B cell (primary cell): ENCODE results near the gene PDE4DIP. TPM values are rescaled to one million over a fixed set of nuclear protein-coding genes. Genes with fewer than 3 reads are reported as not detected.
A peak's percentile ranks its signal among the peaks of the same experiment; 100 is the strongest.
"Not testable (repeated sequence)": the region's sequence is repeated elsewhere in the genome, so short reads cannot be mapped to it uniquely, and the experiment has no call there.

Source experiments
- ATAC-seq: fragments of 200-7000 bp; cut with Tn5 transposase; one replicate; pipeline ENCODE4 v1.10.0; 2021; ENCODE audit warnings: low read depth, mild to moderate bottlenecking, moderate number of reproducible peaks, moderate library complexity
- CTCF ChIA-PET: fragments of 350-600 bp; sonication (Branson Sonifier 250); formaldehyde crosslinking; loops from one replicate; lab custom pipeline; 2021; ENCODE audit warnings: antibody characterized with exemption, inconsistent platforms; lab: Charles Lee
- POLR2A ChIA-PET: fragments of 350-600 bp; sonication (Branson Sonifier 250); formaldehyde crosslinking; loops from one replicate; lab custom pipeline; 2021; ENCODE audit warnings: antibody characterized with exemption; lab: Charles Lee
- DNase-seq: peaks from one replicate; pipeline ENCODE4 v3.0.0; 2013
- H2AFZ ChIP-seq: 2 replicates; pipeline ENCODE4 v1.6.1; 2012; ENCODE audit warnings: mild to moderate bottlenecking, low read depth, low read length; ENCODE audit not compliant: insufficient read depth, poor library complexity, severe bottlenecking
- H3K27ac ChIP-seq, 2 donors: 1 replicate in 1 of 2; 2 replicates in 1 of 2; pipeline ENCODE4 v1.5.1; 2012 to 2013; ENCODE audit warnings: low read length in 2 of 2, mild to moderate bottlenecking in 2 of 2, moderate library complexity in 1 of 2
- H3K27me3 ChIP-seq, 4 experiments: fragments of 200-600 bp in 1 of 4; sonication (generic) in 1 of 4; replicated peaks in 1 of 4; 1 replicate in 2 of 4; 2 replicates in 2 of 4; pipeline versions ENCODE4 v1.6.1 to v1.7.0; 2013 to 2016; ENCODE audit warnings: low read length in 3 of 4, mild to moderate bottlenecking in 2 of 4, mixed read lengths in 1 of 4, moderate library complexity in 1 of 4; ENCODE audit not compliant: insufficient read depth in 4 of 4, control insufficient read depth in 3 of 4; ENCODE audit errors: control extremely low read depth in 1 of 4
- H3K36me3 ChIP-seq, 2 experiments: replicated peaks in 1 of 2; 1 replicate in 1 of 2; 2 replicates in 1 of 2; pipeline versions ENCODE4 v1.6.1 to v1.7.1; 2013; ENCODE audit warnings: low read length in 1 of 2; ENCODE audit not compliant: insufficient read depth in 2 of 2, control insufficient read depth in 1 of 2; ENCODE audit errors: control extremely low read depth in 1 of 2, extremely low read depth in 1 of 2
- H3K4me1 ChIP-seq, 2 donors: fragments of 200-600 bp in 1 of 2; sonication (generic) in 1 of 2; 1 replicate in 1 of 2; 2 replicates in 1 of 2; pipeline versions ENCODE4 v1.5.1 to v1.6.1; 2013 to 2017; ENCODE audit warnings: low read length in 2 of 2; ENCODE audit not compliant: control insufficient read depth in 2 of 2, insufficient read depth in 2 of 2
- H3K4me2 ChIP-seq: replicated peaks from 2 replicates; pipeline ENCODE3; 2012; ENCODE audit warnings: mild to moderate bottlenecking, low read depth, low read length; ENCODE audit not compliant: poor library complexity, severe bottlenecking
- H3K4me3 ChIP-seq, 5 experiments: fragments of 200-600 bp in 1 of 5; sonication (generic) in 1 of 5; 1 replicate in 3 of 5; 2 replicates in 2 of 5; pipeline versions ENCODE4 v1.5.1 to v1.7.0; 2011 to 2016; ENCODE audit warnings: low read length in 4 of 5, mild to moderate bottlenecking in 4 of 5, low read depth in 2 of 5, control low read depth in 1 of 5, moderate library complexity in 1 of 5; ENCODE audit not compliant: insufficient read depth in 1 of 5; ENCODE audit errors: control extremely low read depth in 1 of 5, extremely low read depth in 1 of 5
- H3K79me2 ChIP-seq: fragments of 200-600 bp; sonication (generic); one replicate; pipeline ENCODE4 v1.6.0; 2016; ENCODE audit warnings: low read length; ENCODE audit not compliant: control insufficient read depth, insufficient read depth
- H3K9ac ChIP-seq: fragments of 200-600 bp; sonication (generic); 2 replicates; pipeline ENCODE4 v1.6.1; 2017; ENCODE audit warnings: mild to moderate bottlenecking, low read length, moderate library complexity
- H3K9me3 ChIP-seq, 3 donors: one replicate each; pipeline versions ENCODE4 v1.6.1 to v1.7.1; 2013; ENCODE audit warnings: low read length in 2 of 3; ENCODE audit not compliant: control insufficient read depth in 2 of 3, insufficient read depth in 1 of 3; ENCODE audit errors: control extremely low read depth in 1 of 3
- H4K20me1 ChIP-seq: 2 replicates; pipeline ENCODE4 v1.6.0; 2012; ENCODE audit warnings: mild to moderate bottlenecking, low read length; ENCODE audit not compliant: insufficient read depth, control insufficient read depth, poor library complexity, severe bottlenecking
- H3K27ac Mint-ChIP-seq: one replicate; pipeline ENCODE4 v1.8.0; 2021; ENCODE audit warnings: mixed read lengths
- H3K27me3 Mint-ChIP-seq: one replicate; pipeline ENCODE4 v1.8.0; 2021; ENCODE audit warnings: mixed read lengths
- H3K4me1 Mint-ChIP-seq: one replicate; pipeline ENCODE4 v1.8.0; 2021; ENCODE audit warnings: mixed read lengths
- H3K4me3 Mint-ChIP-seq: one replicate; pipeline ENCODE4 v1.8.0; 2021; ENCODE audit warnings: mixed read lengths
- H3K9me3 Mint-ChIP-seq: one replicate; pipeline ENCODE4 v1.8.0; 2022; ENCODE audit warnings: mixed read lengths; ENCODE audit not compliant: insufficient read depth
- WGBS: methylation state at CpG from one replicate; pipeline ENCODE4 v1.1.5; 2013; ENCODE audit warnings: missing lambda C conversion rate; ENCODE audit not compliant: insufficient coverage; 5-methylcytosine and 5-hydroxymethylcytosine counted together
- intact Hi-C: fragments of 100-400 bp; cut with micrococcal nuclease; formaldehyde crosslinking; loops from one replicate; pipeline ENCODE4 v1.10.0; 2022
- polyA plus RNA-seq: library from polyadenylated mRNA; depleted of rRNA; stranded (reverse); fragments of >200 nt; gene quantifications from 2 replicates; pipeline ENCODE4 v1.2.3, GENCODE V29; 2012
- total RNA-seq, 2 donors: library from RNA; stranded (reverse); fragments of 120-200 nt in 1 of 2; gene quantifications; 1 replicate in 1 of 2; 2 replicates in 1 of 2; pipeline versions ENCODE4 v1.2.3 to v1.2.4, GENCODE V29; 2013 to 2022

Gene PDE4DIP
- total and polyA plus RNA-seq, 2 donors (not counting 1 experiment from before 2014, with no cell fraction given): 18.4 to 63.9 TPM

DNA sequence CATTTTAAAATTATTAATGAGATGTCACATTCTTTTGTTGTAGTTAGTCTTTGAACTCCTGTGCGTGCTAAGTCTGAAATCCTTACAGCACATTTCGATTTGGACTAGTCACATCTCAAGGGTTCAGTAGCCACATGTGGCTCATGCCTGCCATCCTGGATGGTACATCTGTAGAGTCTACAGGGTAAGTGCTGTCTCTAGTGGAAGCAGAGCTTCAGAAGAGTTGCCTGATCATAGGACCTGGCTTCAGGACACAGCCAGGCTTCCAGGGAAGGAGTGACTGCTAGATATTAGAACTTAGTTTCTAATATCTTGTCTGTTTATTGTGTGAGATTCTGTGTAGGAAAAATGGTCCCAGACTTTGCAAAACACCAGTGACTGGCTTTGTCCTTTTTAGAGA is 72.0 kb downstream of the PDE4DIP start:
- POLR2A ChIA-PET, H3K4me1 ChIP-seq, H3K27ac ChIP-seq, CTCF ChIA-PET, H3K4me3 Mint-ChIP-seq, H3K9me3 Mint-ChIP-seq, H3K4me3 ChIP-seq, H4K20me1 ChIP-seq, ATAC-seq, DNase-seq, H2AFZ ChIP-seq, H3K27me3 ChIP-seq, H3K79me2 ChIP-seq, H3K27ac Mint-ChIP-seq, H3K27me3 Mint-ChIP-seq, H3K4me2 ChIP-seq, H3K9me3 ChIP-seq, intact Hi-C loops, H3K36me3 ChIP-seq, H3K9ac ChIP-seq: not testable (repeated sequence)
- WGBS: no CpG with 5 or more reads among the region's 2 CpGs
- peaks cover 14% of the 10 kb centered on the region for H3K4me1 Mint-ChIP-seq

DNA sequence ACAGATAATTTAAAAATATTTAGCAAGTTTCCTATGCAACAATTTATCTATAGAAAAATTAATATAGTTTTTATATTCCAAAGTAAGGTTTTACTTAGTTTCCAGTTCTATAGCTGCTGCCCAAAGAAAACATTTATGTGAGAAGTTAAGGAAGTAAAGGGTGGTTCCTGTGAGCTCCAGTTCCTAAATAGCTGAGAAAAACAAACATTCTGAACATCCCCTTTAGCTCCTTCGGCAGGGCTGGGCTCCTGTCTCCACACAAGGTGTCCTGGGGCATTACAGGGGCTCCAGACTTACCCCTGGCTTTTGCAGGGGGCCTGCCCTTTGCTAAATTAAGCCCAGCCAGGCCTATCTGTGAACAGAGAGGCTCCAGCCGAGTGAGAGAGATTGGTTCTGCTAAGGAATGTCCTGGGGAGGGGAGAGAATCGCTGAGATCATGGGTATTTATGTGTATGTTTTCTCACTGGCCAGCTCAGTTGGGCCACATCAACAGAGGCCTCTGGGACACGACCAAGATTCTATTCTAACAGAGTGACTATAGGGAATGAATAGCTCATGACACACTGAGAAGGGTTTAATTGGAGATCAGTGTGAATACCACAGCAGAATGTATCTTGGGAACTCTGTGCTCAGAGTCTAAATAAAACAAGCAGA is 72.6 kb downstream of the PDE4DIP start:
- intact Hi-C loops, H3K4me2 ChIP-seq, H3K4me1 ChIP-seq, H4K20me1 ChIP-seq, H3K36me3 ChIP-seq, H3K9me3 ChIP-seq, H3K27me3 ChIP-seq, H3K79me2 ChIP-seq, DNase-seq, H3K9ac ChIP-seq, H3K9me3 Mint-ChIP-seq, CTCF ChIA-PET, POLR2A ChIA-PET, H3K27me3 Mint-ChIP-seq, ATAC-seq, H3K4me3 ChIP-seq, H2AFZ ChIP-seq: not testable (repeated sequence)
- Mint-ChIP-seq H3K4me3 (peak overlapping the region; percentile 49), H3K4me1 (peaks cover 13% of the 10 kb centered on the region), H3K27ac (peak overlapping the region; percentile 93)
- WGBS: no CpG with 5 or more reads among the region's 4 CpGs
- peak overlapping the region in 1 of 2 donors; percentile 33 for H3K27ac ChIP-seq

DNA sequence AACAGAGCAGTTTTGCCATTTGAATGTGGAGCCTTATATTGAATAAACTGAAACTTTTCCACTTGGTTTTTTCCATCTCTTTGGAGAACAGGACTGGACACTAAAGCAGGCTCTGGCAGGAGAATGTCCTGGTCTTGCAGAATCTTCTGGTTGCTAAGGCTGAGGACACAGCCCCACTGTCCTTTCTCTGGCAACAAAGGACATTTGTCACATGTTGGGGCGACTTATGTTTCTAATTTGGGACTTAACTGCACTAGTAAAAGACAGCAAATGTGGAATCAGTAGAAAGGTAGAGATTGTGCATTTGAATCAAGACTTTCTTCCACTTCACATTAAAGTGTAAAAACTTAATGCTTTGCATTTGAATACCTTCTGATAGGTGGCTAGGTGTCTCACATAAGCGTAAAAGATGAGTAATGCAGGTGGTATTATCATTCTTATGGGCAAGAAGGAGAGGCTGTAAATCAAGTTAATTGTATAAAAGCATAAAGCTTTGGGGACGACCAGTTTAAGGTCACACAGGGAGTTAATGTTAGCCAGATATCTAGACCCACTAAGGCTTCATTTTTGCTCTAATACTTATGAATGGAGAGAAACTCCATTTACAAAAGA is 74.7 kb downstream of the PDE4DIP start:
- H3K9me3 ChIP-seq, H3K4me1 ChIP-seq, H3K9me3 Mint-ChIP-seq, POLR2A ChIA-PET, H3K27ac ChIP-seq, H3K79me2 ChIP-seq, CTCF ChIA-PET, H3K9ac ChIP-seq, H3K4me3 Mint-ChIP-seq, H2AFZ ChIP-seq, intact Hi-C loops, H4K20me1 ChIP-seq, H3K27me3 ChIP-seq, H3K4me2 ChIP-seq, H3K4me3 ChIP-seq, DNase-seq, ATAC-seq, H3K36me3 ChIP-seq, H3K27me3 Mint-ChIP-seq: not testable (repeated sequence)
- Mint-ChIP-seq H3K27ac (peak overlapping the region; percentile 76), H3K4me1 (peaks cover 13% of the 10 kb centered on the region)
- no CpG with 5 or more reads among the region's 3 CpGs for WGBS

DNA sequence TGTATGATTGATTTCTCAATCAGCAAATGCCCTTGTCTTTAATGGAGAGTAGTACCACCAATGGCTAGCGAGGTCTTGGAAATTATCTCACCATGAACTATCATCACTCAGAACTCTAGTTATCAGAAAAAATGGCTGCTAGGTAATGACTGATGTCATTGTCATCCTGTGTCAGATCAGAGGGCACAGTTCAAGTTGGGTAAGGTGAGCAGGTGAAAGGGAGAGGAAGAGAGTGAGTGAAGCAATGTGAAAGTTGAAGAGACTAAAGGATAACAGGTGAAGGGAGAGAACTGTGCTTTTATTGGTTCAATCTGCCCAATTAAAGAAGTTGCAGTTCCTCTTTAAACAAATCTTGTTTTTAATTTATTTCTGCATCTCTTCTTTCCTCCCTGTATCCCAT is 76.8 kb downstream of the PDE4DIP start:
- H3K27ac ChIP-seq, H3K36me3 ChIP-seq, H3K79me2 ChIP-seq, H3K9ac ChIP-seq, H4K20me1 ChIP-seq, H3K9me3 ChIP-seq, intact Hi-C loops, H3K4me2 ChIP-seq, H3K27me3 Mint-ChIP-seq, DNase-seq, H3K27ac Mint-ChIP-seq, ATAC-seq, POLR2A ChIA-PET, CTCF ChIA-PET, H3K9me3 Mint-ChIP-seq, H3K4me1 ChIP-seq, H3K4me3 ChIP-seq, H3K4me3 Mint-ChIP-seq, H3K27me3 ChIP-seq, H2AFZ ChIP-seq: not testable (repeated sequence)
- peaks cover 11% of the 10 kb centered on the region for H3K4me1 Mint-ChIP-seq
- no CpG with 5 or more reads among the region's 1 CpG for WGBS
